Sciatic nerve (tissue), 2 donors: ENCODE data around the gene TAF7. TPM values are rescaled to one million over a fixed set of nuclear protein-coding genes. Genes with fewer than 3 reads are reported as not detected.
A peak's percentile ranks its signal among the peaks of the same experiment; 100 is the strongest.
"Not testable (repeated sequence)": the region's sequence is repeated elsewhere in the genome, so short reads cannot be mapped to it uniquely, and the experiment has no call there.

Experiments
- ATAC-seq: fragments of 200-7000 bp; cut with Tn5 transposase; one replicate; pipeline ENCODE4 v1.9.1; 2020; ENCODE audit warnings: mild to moderate bottlenecking, moderate library complexity
- DNase-seq: peaks from one replicate; pipeline ENCODE4 v3.0.0-alpha.2; 2020; ENCODE audit warnings: low spot score
- intact Hi-C: fragments of 100-400 bp; cut with DNase I; formaldehyde crosslinking; loops from one replicate; pipeline ENCODE4 v1.14.2; 2022
- total RNA-seq: library from RNA; stranded (reverse); fragmentation: NEBNext Ultra II Directional; extraction: Animal tissue kit (Norgen Biotek cat#: 25700); gene quantifications from one replicate; pipeline ENCODE4 v1.2.1, GENCODE V29; 2021
- donor health status: DM: no; HTN: no; CAD: no.
- donor health status: DM: no; HTN: no; CAD: no.

The TAF7 gene
- total RNA-seq, 1 donor from 2014 or later: 84.3 TPM

GRCh38 chr5:141342773-141343172 is 22.2 kb upstream of the TAF7 start:
- no peak for ATAC-seq
- intact Hi-C loops: no loop called here
- DNase-seq: no peak

- intact Hi-C loops, ATAC-seq, DNase-seq: not testable (repeated sequence)
Observed at GRCh38 chr5:141340781-141341354, 20.3 kb upstream of the TAF7 start.

- peak; percentile 90 for ATAC-seq
- intact Hi-C loops: no loop called here
- DNase-seq: no peak
Observed at GRCh38 chr5:141338538-141339306, 18.1 kb upstream of the TAF7 start, which contains the start of gene PCDHGA2. TSS of gene PCDHGA2 (plus strand) at chr5:141338760.

GRCh38 chr5:141332571-141332970 is 12.0 kb upstream of the TAF7 start:
- intact Hi-C loops, DNase-seq, ATAC-seq: not testable (repeated sequence)

- no peak for ATAC-seq
- intact Hi-C loops: no loop called here
Observed at GRCh38 chr5:141330299-141331080, 9.9 kb upstream of the TAF7 start, which contains the start of gene PCDHGA1. TSS of gene PCDHGA1 (plus strand) at chr5:141330514.

GRCh38 chr5:141328231-141328630 is 7.6 kb upstream of the TAF7 start:
- no peak for DNase-seq
- intact Hi-C loops: no loop called here
- no peak for ATAC-seq

More at GRCh38 chr5:141330299-141331080, 9.9 kb upstream of the TAF7 start, which contains the start of gene PCDHGA1:
- DNase-seq: no peak

- ATAC-seq (peak; percentile 88), DNase-seq (peak; percentile 75)
- intact Hi-C loops: no loop called here
Observed at GRCh38 chr5:141326088-141326854, 5.7 kb upstream of the TAF7 start.

- intact Hi-C loops: loop anchor here (5.0 kb wide), 1 partner anchor 235 kb away; no protein-coding TSS in a partner anchor
- ATAC-seq (no peak), DNase-seq (no peak)
Observed at GRCh38 chr5:141322261-141322660, 1.7 kb upstream of the TAF7 start.

GRCh38 chr5:141319699-141320098 is 885 bp downstream of the TAF7 start:
- no peak for ATAC-seq
- intact Hi-C loops: loop anchor here (5.0 kb wide), 1 partner anchor 238 kb away; no protein-coding TSS in a partner anchor
- no peak for DNase-seq

GRCh38 chr5:141319202-141319601 is 1.4 kb downstream of the TAF7 start:
- ATAC-seq: no peak
- no peak for DNase-seq
- intact Hi-C loops: no loop called here

- DNase-seq, intact Hi-C loops, ATAC-seq: not testable (repeated sequence)
Observed at GRCh38 chr5:141316963-141317362, 3.6 kb downstream of the TAF7 start.

GRCh38 chr5:141313711-141314110 is 6.9 kb downstream of the TAF7 start:
- DNase-seq: no peak
- intact Hi-C loops: no loop called here
- no peak for ATAC-seq

- no peak for ATAC-seq
- no peak for DNase-seq
- intact Hi-C loops: no loop called here
Observed at GRCh38 chr5:141306630-141307029, 14.0 kb downstream of the TAF7 start.

- DNase-seq (no peak), ATAC-seq (no peak)
- intact Hi-C loops: no loop called here
Observed at GRCh38 chr5:141303756-141304155, 16.8 kb downstream of the TAF7 start, which contains the start of gene SLC25A2. TSS of gene SLC25A2 (minus strand) at chr5:141304049. CDS start at chr5:141303865, 184 bp downstream.

- ATAC-seq: no peak
- intact Hi-C loops: no loop called here
- no peak for DNase-seq
Observed at GRCh38 chr5:141298376-141298775, 22.2 kb downstream of the TAF7 start.

GRCh38 chr5:141272906-141273305 is 47.7 kb downstream of the TAF7 start:
- DNase-seq (no peak), ATAC-seq (no peak)
- intact Hi-C loops: no loop called here

- ATAC-seq: no peak
- no peak for DNase-seq
Observed at GRCh38 chr5:141269195-141269594, 51.4 kb downstream of the TAF7 start.

More at GRCh38 chr5:141269195-141269594, 51.4 kb downstream of the TAF7 start:
- intact Hi-C loops: no loop called here
